HEK293 (cell line): Measurements from ENCODE around the gene PROK1.

Experiments used
- CTCF ChIA-PET: fragments of 350-600 bp; formaldehyde crosslinking; extraction: SDS; loops from one replicate; lab custom pipeline; 2021; ENCODE audit warnings: antibody characterized with exemption; lab: Yijun Ruan, JAX
- POLR2A ChIA-PET: fragments of 300-600 bp; formaldehyde crosslinking; extraction: SDS; loops from one replicate; lab custom pipeline; 2020; ENCODE audit warnings: antibody characterized with exemption, inconsistent platforms; lab: Yijun Ruan, JAX
- H3K27ac ChIP-seq: fragments of 200-500 bp; sonication (Bioruptor generic); 2 replicates; pipeline ENCODE4 v1.5.1; 2014; ENCODE audit warnings: low read depth, low read length, control low read depth, inconsistent platforms; ENCODE audit errors: extremely low read depth
- H3K36me3 ChIP-seq, 2 experiments: fragments of 200-500 bp in 1 of 2; sonication (Bioruptor generic) in 1 of 2; 1 replicate in 1 of 2; 2 replicates in 1 of 2; pipeline ENCODE4 v1.5.1; 2014 to 2017; ENCODE audit warnings: inconsistent platforms in 2 of 2, low read length in 2 of 2; ENCODE audit not compliant: control insufficient read depth in 2 of 2, insufficient read depth in 1 of 2
- H3K4me1 ChIP-seq: fragments of 200-500 bp; sonication (Bioruptor generic); 2 replicates; pipeline ENCODE4 v1.5.1; 2014; ENCODE audit warnings: mild to moderate bottlenecking, low read length, inconsistent platforms; ENCODE audit not compliant: control insufficient read depth, insufficient read depth
- H3K4me3 ChIP-seq: 2 replicates; pipeline ENCODE4 v1.5.1; 2011; ENCODE audit warnings: low read depth, mild to moderate bottlenecking, control low read depth, low read length, moderate library complexity
- H3K9me3 ChIP-seq: fragments of 200-500 bp; sonication (Bioruptor generic); 2 replicates; pipeline ENCODE4 v1.5.1; 2014; ENCODE audit warnings: low read depth, low read length, inconsistent platforms; ENCODE audit not compliant: control insufficient read depth, insufficient read depth
- MYNN ChIP-seq: fragments of 450-650 bp; formaldehyde crosslinking; IDR thresholded peaks from 2 replicates; pipeline ENCODE4 v1.5.1; 2016; ENCODE audit warnings: missing biosample characterization, missing genetic modification characterization, borderline replicate concordance
- REPIN1 ChIP-seq: fragments of 450-650 bp; formaldehyde crosslinking; IDR thresholded peaks from 2 replicates; pipeline ENCODE4 v1.5.1; 2017; ENCODE audit warnings: missing biosample characterization, missing genetic modification characterization, low read depth
- SETDB1 ChIP-seq: IDR thresholded peaks from one replicate; pipeline ENCODE4 v1.6.1; 2017; ENCODE audit warnings: mild to moderate bottlenecking, low read length, moderate library complexity, mixed read lengths; ENCODE audit not compliant: insufficient read length
- ZBTB10 ChIP-seq: fragments of 450-650 bp; formaldehyde crosslinking; IDR thresholded peaks from 2 replicates; pipeline ENCODE4 v1.5.1; 2016; ENCODE audit warnings: missing biosample characterization, missing genetic modification characterization
- ZBTB21 ChIP-seq: fragments of 450-650 bp; formaldehyde crosslinking; IDR thresholded peaks from 2 replicates; pipeline ENCODE4 v1.5.1; 2017; ENCODE audit warnings: missing biosample characterization, missing genetic modification characterization
- ZFP3 ChIP-seq: fragments of 450-650 bp; formaldehyde crosslinking; IDR thresholded peaks from 2 replicates; pipeline ENCODE4 v1.5.1; 2016; ENCODE audit warnings: low read depth, missing biosample characterization, missing genetic modification characterization
- ZNF433 ChIP-seq: fragments of 450-650 bp; formaldehyde crosslinking; IDR thresholded peaks from 2 replicates; pipeline ENCODE4 v1.5.1; 2016; ENCODE audit warnings: missing biosample characterization, missing genetic modification characterization, low read depth
- ZNF514 ChIP-seq: fragments of 450-650 bp; formaldehyde crosslinking; IDR thresholded peaks from 2 replicates; pipeline ENCODE4 v1.5.1; 2016; ENCODE audit warnings: missing biosample characterization, missing genetic modification characterization
- ZNF521 ChIP-seq: fragments of 450-650 bp; formaldehyde crosslinking; IDR thresholded peaks from 2 replicates; pipeline ENCODE4 v1.5.1; 2017; ENCODE audit warnings: missing biosample characterization, mild to moderate bottlenecking, missing genetic modification characterization
- ZNF544 ChIP-seq: fragments of 450-650 bp; formaldehyde crosslinking; IDR thresholded peaks from 2 replicates; pipeline ENCODE4 v1.5.0; 2017; ENCODE audit warnings: missing biosample characterization, missing genetic modification characterization
- ZNF571 ChIP-seq: fragments of 450-650 bp; formaldehyde crosslinking; IDR thresholded peaks from 2 replicates; pipeline ENCODE4 v1.5.0; 2017; ENCODE audit warnings: missing biosample characterization, missing genetic modification characterization
- ZNF747 ChIP-seq: fragments of 450-650 bp; formaldehyde crosslinking; IDR thresholded peaks from 2 replicates; pipeline ENCODE4 v1.5.1; 2016; ENCODE audit warnings: missing biosample characterization, missing genetic modification characterization
- ZNF791 ChIP-seq: fragments of 450-650 bp; formaldehyde crosslinking; IDR thresholded peaks from 2 replicates; pipeline ENCODE4 v1.5.1; 2016; ENCODE audit warnings: missing biosample characterization, missing genetic modification characterization
- ZNF843 ChIP-seq: fragments of 450-650 bp; formaldehyde crosslinking; IDR thresholded peaks from 2 replicates; pipeline ENCODE4 v1.5.1; 2016; ENCODE audit warnings: missing biosample characterization, missing genetic modification characterization
- TF ChIP-seq, protein P1 (sequence below): fragments of 450-650 bp; formaldehyde crosslinking; IDR thresholded peaks from 2 replicates; pipeline ENCODE4 v1.5.0; 2017; ENCODE audit warnings: missing biosample characterization, missing genetic modification characterization, borderline replicate concordance
- TF ChIP-seq, protein P2 (sequence below): fragments of 450-650 bp; formaldehyde crosslinking; IDR thresholded peaks from 2 replicates; pipeline ENCODE4 v1.5.1; 2016; ENCODE audit warnings: missing biosample characterization, missing genetic modification characterization
- TF ChIP-seq, protein P3 (sequence below): fragments of 450-650 bp; formaldehyde crosslinking; IDR thresholded peaks from 2 replicates; pipeline ENCODE4 v1.5.1; 2017; ENCODE audit warnings: missing biosample characterization, missing genetic modification characterization

The PROK1 gene

GRCh38 chr1:110501488-110502132, 50.7 kb downstream of the PROK1 start:
- ChIA-PET POLR2A (no interaction called here), CTCF (interaction anchor here (0.8 to 7.7 kb wide), 4 partner anchors 37 to 299 kb away, joined by 3 to 215 read pairs (median 3); no protein-coding TSS in a partner anchor)
- Histone ChIP-seq H3K9me3 (no peaks in the 10 kb centered on the region), H3K4me3 (no peak overlapping the region), H3K27ac (no peak overlapping the region), H3K36me3 (no peaks in the 10 kb centered on the region), H3K4me1 (no peaks in the 10 kb centered on the region)
- TF ChIP-seq ZNF514 (no peak), ZNF791 (tag by site-specific recombination) (no peak), ZNF433 (tag by site-specific recombination) (no peak), ZNF843 (no peak), ZFP3 (tag by site-specific recombination) (no peak), ZNF571 (tag by site-specific recombination) (no peak), ZBTB21 (tag by site-specific recombination) (no peak), MYNN (tag by site-specific recombination) (no peak)
- TF ChIP-seq, protein P1, sequence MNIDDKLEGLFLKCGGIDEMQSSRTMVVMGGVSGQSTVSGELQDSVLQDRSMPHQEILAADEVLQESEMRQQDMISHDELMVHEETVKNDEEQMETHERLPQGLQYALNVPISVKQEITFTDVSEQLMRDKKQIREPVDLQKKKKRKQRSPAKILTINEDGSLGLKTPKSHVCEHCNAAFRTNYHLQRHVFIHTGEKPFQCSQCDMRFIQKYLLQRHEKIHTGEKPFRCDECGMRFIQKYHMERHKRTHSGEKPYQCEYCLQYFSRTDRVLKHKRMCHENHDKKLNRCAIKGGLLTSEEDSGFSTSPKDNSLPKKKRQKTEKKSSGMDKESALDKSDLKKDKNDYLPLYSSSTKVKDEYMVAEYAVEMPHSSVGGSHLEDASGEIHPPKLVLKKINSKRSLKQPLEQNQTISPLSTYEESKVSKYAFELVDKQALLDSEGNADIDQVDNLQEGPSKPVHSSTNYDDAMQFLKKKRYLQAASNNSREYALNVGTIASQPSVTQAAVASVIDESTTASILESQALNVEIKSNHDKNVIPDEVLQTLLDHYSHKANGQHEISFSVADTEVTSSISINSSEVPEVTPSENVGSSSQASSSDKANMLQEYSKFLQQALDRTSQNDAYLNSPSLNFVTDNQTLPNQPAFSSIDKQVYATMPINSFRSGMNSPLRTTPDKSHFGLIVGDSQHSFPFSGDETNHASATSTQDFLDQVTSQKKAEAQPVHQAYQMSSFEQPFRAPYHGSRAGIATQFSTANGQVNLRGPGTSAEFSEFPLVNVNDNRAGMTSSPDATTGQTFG (tag by site-specific recombination) = no peak

DNA sequence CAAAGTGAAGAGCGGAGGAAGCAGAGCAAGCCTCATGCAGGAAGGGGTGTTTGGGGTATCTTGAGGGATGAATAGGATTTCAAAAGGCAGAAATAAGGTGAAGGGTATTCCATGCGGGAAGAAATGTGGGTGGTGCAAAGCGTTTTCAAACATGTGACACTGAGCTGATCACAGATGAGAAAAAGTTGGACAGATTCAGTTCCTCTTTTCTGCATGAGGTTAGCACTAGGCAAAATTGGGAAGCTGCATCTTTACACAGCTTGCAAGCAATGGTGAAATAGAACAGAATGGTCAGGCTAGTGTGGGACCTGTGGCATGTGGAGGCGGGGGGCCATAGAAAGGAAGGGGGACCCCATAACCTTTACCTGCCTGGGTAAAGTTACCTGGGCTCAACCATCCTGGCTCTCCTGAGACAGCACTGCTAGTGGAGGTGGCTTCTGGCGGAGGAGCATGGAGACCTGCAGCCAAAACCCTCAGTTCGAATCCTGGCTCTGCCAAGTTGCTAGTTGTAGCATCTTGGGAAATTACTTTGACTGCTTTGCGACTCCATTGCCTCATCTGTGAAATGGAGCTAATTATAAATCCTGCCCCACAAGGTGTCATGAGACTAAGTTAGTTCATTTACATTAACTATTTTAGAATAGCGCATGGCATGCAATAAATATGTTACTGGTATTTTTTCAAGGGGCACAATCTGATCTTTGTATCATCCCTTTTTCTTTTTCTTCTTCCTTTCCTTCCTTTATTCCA, 51.6 kb downstream of the PROK1 start:
- no peak overlapping the region for H3K27ac ChIP-seq
- POLR2A ChIA-PET = no interaction called here

GRCh38 chr1:110503471-110503870, 52.5 kb downstream of the PROK1 start:
- POLR2A ChIA-PET = no interaction called here
- Histone ChIP-seq H3K4me3 (no peak overlapping the region), H3K36me3 (no peaks in the 10 kb centered on the region), H3K9me3 (no peaks in the 10 kb centered on the region), H3K4me1 (no peaks in the 10 kb centered on the region), H3K27ac (no peak overlapping the region)
- no peak for TF ChIP-seq ZNF747 (tag by site-specific recombination)
- no peak for TF ChIP-seq ZNF544 (tag by site-specific recombination)
- TF ChIP-seq REPIN1 (tag by site-specific recombination) = no peak
- TF ChIP-seq, protein P2, sequence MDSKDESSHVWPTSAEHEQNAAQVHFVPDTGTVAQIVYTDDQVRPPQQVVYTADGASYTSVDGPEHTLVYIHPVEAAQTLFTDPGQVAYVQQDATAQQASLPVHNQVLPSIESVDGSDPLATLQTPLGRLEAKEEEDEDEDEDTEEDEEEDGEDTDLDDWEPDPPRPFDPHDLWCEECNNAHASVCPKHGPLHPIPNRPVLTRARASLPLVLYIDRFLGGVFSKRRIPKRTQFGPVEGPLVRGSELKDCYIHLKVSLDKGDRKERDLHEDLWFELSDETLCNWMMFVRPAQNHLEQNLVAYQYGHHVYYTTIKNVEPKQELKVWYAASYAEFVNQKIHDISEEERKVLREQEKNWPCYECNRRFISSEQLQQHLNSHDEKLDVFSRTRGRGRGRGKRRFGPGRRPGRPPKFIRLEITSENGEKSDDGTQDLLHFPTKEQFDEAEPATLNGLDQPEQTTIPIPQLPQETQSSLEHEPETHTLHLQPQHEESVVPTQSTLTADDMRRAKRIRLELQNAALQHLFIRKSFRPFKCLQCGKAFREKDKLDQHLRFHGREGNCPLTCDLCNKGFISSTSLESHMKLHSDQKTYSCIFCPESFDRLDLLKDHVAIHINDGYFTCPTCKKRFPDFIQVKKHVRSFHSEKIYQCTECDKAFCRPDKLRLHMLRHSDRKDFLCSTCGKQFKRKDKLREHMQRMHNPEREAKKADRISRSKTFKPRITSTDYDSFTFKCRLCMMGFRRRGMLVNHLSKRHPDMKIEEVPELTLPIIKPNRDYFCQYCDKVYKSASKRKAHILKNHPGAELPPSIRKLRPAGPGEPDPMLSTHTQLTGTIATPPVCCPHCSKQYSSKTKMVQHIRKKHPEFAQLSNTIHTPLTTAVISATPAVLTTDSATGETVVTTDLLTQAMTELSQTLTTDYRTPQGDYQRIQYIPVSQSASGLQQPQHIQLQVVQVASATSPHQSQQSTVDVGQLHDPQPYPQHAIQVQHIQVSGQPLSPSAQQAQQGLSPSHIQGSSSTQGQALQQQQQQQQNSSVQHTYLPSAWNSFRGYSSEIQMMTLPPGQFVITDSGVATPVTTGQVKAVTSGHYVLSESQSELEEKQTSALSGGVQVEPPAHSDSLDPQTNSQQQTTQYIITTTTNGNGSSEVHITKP (tag by site-specific recombination) = no peak
- TF ChIP-seq, protein P3, sequence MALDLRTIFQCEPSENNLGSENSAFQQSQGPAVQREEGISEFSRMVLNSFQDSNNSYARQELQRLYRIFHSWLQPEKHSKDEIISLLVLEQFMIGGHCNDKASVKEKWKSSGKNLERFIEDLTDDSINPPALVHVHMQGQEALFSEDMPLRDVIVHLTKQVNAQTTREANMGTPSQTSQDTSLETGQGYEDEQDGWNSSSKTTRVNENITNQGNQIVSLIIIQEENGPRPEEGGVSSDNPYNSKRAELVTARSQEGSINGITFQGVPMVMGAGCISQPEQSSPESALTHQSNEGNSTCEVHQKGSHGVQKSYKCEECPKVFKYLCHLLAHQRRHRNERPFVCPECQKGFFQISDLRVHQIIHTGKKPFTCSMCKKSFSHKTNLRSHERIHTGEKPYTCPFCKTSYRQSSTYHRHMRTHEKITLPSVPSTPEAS (tag by site-specific recombination) = no peak
- TF ChIP-seq ZBTB10 (tag by site-specific recombination) = no peak
- CTCF ChIA-PET = interaction anchor here (1.0 to 1.1 kb wide), 2 partner anchors 415 to 475 kb away, joined by 4 read pairs; no protein-coding TSS in a partner anchor

More for the DNA sequence above, 51.6 kb downstream of the PROK1 start:
- no peak for TF ChIP-seq SETDB1
- TF ChIP-seq ZNF521 (tag by site-specific recombination) = no peak
- Histone ChIP-seq H3K4me1 (no peaks in the 10 kb centered on the region), H3K9me3 (no peaks in the 10 kb centered on the region), H3K4me3 (no peak overlapping the region), H3K36me3 (no peaks in the 10 kb centered on the region)
- CTCF ChIA-PET = interaction anchor here (1.0 to 1.5 kb wide), 3 partner anchors 42 to 117 kb away, joined by 3 to 4 read pairs (median 3); no protein-coding TSS in a partner anchor
